NCI-H146 treated with DMSO at 0.1 percent for 48 hours (cell line): ENCODE measurements around the gene HS3ST3B1.

ENCODE experiments used
- DNase-seq: peaks from one replicate; lab custom pipeline; 2025; ENCODE audit not compliant: unreplicated experiment; lab: John Stamatoyannopoulos, UW

HS3ST3B1 gene

GRCh38 chr17:14300575-14301278, at the start of gene HS3ST3B1:
HS3ST3B1 (plus strand) TSS chr17:14301081; CDS start chr17:14301519, 438 bp downstream.
- peak; percentile 46 for DNase-seq

- no peak for DNase-seq
Measured at GRCh38 chr17:14261406-14261805, 39.5 kb upstream of the HS3ST3B1 start.

- DNase-seq = no peak
Measured at GRCh38 chr17:14268264-14268663, 32.6 kb upstream of the HS3ST3B1 start.

- no peak for DNase-seq
Measured at GRCh38 chr17:14269473-14269872, 31.4 kb upstream of the HS3ST3B1 start.

DNA sequence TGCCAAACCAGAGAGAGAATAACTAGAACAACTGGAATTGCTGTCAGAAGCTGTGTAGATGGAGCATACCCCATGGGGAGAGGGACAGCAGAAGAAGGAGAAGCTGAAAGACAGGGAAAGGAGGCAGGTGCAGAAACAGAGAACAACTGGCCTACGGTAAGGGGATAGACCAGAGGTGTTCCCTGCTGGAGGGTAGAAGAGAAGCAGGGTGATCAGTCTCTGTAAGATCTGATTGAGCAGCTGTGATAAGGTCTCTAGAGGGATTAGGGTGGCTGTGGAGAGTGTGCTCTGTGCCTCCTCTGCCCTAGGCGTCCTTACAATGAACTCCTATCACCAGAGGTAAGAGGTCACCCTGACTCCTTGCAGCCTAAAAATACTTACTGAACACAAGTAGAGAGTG, 30.4 kb upstream of the HS3ST3B1 start:
- DNase-seq = no peak

- DNase-seq = no peak
Measured at GRCh38 chr17:14276535-14277250, 24.2 kb upstream of the HS3ST3B1 start.

DNA sequence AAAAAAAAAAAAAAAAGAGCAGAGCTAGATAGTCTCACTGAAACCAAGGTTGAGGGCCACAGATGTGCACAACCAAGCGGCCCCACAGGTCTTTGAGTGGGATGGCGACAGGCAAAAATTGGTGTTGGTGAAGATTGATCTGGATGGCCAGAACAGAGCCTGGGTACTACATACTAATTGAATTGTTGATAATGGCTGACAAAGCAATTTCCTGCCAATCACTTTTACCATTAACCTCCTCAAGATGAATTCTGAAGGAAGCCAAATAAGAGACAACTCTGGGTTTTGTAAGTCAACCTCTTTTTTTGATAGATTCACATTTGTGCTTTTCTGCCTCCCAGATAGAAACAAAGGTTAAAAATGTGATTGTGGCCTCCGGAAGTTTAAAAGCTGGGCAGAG, 19.4 kb upstream of the HS3ST3B1 start:
- DNase-seq = no peak

DNA sequence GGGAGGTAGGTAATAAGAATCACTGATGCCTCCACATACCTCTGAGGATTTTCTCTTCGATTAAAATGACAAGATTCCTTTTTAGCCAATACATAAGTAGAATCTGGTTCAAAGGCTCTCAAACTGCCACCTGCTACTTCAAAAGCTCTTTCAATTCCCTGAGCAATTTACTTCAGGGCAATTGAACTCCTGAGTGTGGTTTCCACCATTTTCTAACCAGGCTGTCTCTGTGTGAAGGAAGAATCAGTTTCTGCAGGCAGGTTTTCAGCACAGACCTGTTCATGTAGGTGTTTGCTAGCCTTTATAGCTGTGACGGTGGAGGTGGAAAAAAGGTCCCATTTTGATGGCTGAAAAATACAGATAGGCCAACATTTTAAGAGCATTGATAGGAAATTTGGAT, 18.2 kb upstream of the HS3ST3B1 start:
- no peak for DNase-seq

DNA sequence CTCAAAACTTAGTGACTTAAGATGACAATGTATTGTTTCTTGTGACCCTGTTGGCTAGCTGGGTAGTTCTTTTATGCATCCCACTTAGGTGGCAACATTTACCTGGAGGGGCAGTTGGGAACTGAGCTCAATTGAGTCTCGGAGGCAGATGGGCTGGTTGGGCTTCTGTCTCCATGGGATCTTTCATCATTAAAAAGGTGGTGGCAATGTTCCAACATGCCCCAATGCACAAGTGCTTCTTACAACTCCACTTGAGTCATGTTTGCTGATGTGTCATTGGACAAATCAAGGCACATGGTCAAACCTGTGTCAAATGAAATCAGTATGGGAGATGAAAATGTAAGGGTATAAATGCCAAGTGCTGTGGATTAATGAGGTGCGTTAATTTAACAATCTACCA, 11.7 kb upstream of the HS3ST3B1 start:
- no peak for DNase-seq

DNA sequence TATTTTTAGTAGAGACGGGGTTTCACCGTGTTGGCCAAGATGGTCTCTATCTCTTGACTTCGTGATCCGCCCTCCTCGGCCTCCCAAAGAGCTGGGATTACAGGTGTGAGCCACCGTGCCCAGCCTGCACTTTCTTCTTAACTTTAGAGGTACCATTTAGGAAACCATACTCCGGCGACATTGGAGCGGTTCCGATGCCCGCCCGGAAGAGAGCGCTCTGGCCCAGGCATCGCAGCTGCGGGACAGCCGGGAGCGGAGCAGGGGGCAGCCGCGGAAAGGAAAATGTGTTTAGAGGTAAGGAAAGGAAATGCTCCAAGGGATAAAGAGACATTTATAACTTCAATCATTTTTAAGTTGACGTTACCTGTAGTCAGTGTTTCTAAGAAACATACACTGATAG, 6.0 kb upstream of the HS3ST3B1 start:
- DNase-seq = no peak

DNA sequence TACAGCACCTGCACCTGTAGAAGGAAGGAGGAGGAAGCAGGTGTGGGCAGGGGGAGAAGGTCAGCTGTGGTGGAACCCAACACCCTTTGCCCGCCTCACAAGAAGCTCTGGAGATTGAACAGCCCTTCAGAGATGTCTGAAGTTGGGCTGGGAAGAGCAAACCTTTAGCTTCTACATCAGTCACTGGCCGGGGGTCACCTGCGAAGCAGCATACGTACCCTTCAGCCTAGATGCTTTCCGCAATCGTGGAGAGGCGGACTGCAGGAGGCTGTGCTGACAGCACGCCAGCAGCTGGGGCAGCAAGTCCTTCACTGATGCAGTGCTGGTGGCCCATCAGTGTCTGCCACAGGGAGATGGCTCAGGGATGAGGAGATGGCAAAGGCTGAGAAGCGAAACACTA, 5.2 kb upstream of the HS3ST3B1 start:
- DNase-seq = no peak

DNA sequence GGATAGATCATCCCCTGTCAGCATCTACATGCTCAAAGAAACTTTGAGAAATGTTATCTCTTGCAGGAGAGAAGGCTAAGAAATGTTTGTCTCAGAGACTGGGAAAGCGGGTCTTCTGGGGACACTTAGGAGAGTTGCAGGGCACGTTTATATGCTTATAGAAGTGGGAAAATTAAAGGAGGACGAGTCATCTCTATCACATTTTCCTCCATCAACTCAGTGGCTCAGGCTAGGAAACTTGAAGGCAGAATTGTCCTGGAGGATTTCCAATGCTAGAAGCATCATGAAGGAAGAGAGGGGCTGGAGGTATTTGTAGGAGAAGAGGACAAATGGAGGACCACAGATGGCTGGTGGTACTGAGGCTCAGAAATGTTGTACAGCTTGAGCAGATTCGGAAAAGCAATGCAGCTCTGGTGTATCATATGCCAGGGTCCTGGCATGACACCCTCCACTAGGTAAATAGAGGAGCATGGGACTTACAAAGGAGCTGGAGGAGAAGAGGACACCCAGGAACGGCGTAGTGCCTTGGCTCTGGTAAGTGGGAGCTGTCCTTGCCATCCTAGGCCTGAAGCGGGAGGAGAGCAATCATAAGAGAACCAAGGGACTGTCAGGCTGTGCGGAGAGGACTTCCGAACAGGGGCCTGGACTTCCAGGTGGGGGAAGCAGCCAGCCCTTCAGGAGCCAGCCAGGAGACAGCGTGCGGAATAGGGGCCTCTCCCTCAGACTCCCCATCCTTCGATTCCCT, 4.5 kb upstream of the HS3ST3B1 start:
- DNase-seq = no peak

DNA sequence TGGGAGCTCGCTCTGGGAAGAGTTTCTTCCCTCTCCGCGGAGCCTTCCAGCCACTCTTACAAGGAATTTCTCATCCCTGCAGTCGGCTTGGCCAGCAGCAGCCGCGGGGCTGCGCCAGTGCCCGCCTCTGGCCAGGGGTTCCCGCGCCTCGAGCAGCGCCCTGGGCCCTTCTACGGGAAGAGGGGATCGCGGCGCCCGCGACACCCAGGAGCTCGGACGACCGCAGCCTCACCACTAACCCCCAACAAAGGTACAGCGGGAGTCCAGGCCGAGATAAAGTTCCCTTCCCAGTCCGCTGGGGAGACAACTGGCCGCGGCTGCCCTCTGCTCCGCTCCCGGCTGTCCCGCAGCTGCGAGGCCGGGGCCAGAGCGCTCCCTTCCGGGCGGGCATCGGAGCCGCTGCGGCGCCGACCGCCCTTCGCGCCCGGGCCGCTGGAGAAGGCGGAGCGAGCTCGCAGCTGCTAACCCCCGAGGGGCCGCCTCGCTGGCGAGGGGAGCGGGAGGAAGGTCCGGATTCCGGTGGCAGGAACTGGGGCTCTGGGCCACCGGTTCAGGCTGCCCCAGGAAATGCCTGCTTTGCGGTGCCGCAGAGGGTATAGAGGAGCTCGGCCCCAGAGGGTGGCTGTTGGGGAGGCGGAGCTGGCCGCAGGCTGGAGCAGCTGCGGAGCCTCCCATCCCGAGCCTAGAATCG, 3.6 kb upstream of the HS3ST3B1 start:
- no peak for DNase-seq

- DNase-seq = no peak
Measured at GRCh38 chr17:14298221-14298946, 2.5 kb upstream of the HS3ST3B1 start.

DNA sequence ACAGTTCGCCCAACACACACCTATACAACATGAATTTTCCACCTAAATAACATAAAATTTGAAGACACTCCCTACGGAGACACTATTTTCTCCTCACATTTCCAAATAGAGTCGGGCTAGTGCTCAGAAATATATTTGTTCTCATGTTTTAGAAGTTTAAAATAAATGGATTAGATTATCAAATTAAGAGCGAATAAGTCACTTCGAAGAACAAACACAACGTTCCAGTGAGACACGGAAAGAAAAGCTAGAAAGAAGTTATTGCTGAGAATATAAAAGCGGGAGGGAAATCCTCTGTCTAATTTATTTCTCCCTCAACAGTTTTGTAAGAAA, 2.0 kb upstream of the HS3ST3B1 start:
- no peak for DNase-seq

GRCh38 chr17:14299280-14300141, 1.4 kb upstream of the HS3ST3B1 start:
- DNase-seq = no peak

- no peak for DNase-seq
Measured at GRCh38 chr17:14301279-14302090, 604 bp downstream of the HS3ST3B1 start.

- DNase-seq = no peak
Measured at GRCh38 chr17:14302091-14302430, 1.2 kb downstream of the HS3ST3B1 start.

DNA sequence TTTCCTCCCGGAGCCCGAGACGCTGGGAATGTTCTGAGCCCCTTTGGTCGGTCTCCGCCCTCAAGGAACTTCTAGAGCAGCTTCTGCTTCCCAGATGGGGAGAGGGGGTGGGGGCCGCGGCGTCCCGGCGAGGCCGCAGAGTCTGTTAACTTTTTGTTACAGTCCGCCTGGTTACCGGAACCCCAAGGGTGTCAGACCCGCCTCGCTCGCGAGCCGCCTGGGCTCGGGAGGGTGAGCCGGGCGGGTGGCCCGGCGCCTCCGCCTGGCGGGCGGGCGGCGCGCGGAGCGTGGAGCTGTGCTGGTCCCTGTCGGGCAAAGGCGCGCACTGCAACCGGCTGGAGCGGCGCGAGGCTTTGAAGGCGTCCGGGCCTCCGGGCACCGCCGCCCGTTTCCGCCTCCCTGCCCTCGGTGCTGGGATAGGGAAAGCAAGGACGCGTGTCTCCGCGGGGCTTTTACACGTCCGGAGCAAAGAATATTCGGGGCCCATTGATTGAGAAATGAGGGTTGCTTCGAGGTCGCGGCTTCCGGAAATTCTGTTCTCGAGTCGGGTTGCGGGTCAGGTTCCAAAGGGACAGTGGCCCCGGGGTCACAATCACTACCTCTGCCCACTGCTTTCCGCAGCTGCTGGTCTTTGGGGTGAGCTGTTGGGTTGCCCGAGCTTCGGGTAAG, 1.7 kb downstream of the HS3ST3B1 start:
- DNase-seq = no peak
